HG02981 (cell line): ENCODE data around the gene TMEM233.
"Not testable (repeated sequence)": the region's sequence is repeated elsewhere in the genome, so short reads cannot be mapped to it uniquely, and the experiment has no call there.

ENCODE experiments used
- ATAC-seq: cut with Tn5 transposase; IDR thresholded peaks from one replicate; pipeline ENCODE4 v1.9.1; 2021; ENCODE audit warnings: mild to moderate bottlenecking, moderate library complexity; ENCODE audit not compliant: unreplicated experiment

Gene TMEM233

GRCh38 chr12:119603767-119604166 lies 10.2 kb downstream of the TMEM233 start:
- no peak for ATAC-seq

- no peak for ATAC-seq
Observed at GRCh38 chr12:119609358-119609757, 15.8 kb downstream of the TMEM233 start.

GRCh38 chr12:119613319-119613936 lies 19.9 kb downstream of the TMEM233 start:
- ATAC-seq = no peak

- ATAC-seq = no peak
Observed at GRCh38 chr12:119614705-119615104, 21.1 kb downstream of the TMEM233 start.

- no peak for ATAC-seq
Observed at GRCh38 chr12:119615518-119616475, 22.2 kb downstream of the TMEM233 start.

GRCh38 chr12:119618328-119618896 lies 24.8 kb downstream of the TMEM233 start:
- not testable (repeated sequence) for ATAC-seq

GRCh38 chr12:119620490-119620889 lies 26.9 kb downstream of the TMEM233 start:
- ATAC-seq = no peak

GRCh38 chr12:119621878-119622277 lies 28.3 kb downstream of the TMEM233 start:
- ATAC-seq = no peak

- ATAC-seq = no peak
Observed at GRCh38 chr12:119624966-119625365, 31.4 kb downstream of the TMEM233 start.

- ATAC-seq = no peak
Observed at GRCh38 chr12:119627019-119627643, 33.6 kb downstream of the TMEM233 start.

GRCh38 chr12:119627686-119628085 lies 34.1 kb downstream of the TMEM233 start:
- no peak for ATAC-seq

GRCh38 chr12:119630223-119630780 lies 36.7 kb downstream of the TMEM233 start:
- ATAC-seq = no peak

- ATAC-seq = no peak
Observed at GRCh38 chr12:119630962-119631550, 37.5 kb downstream of the TMEM233 start.

GRCh38 chr12:119631930-119632678 lies 38.5 kb downstream of the TMEM233 start:
- no peak for ATAC-seq

- no peak for ATAC-seq
Observed at GRCh38 chr12:119634743-119635142, 41.2 kb downstream of the TMEM233 start.

- ATAC-seq = no peak
Observed at GRCh38 chr12:119642986-119643385, 49.4 kb downstream of the TMEM233 start.

GRCh38 chr12:119644930-119645329 lies 51.4 kb downstream of the TMEM233 start:
- no peak for ATAC-seq

- ATAC-seq = no peak
Observed at GRCh38 chr12:119645535-119646059, 52.0 kb downstream of the TMEM233 start.

- ATAC-seq = no peak
Observed at GRCh38 chr12:119649202-119649808, 55.7 kb downstream of the TMEM233 start.
